DMS153 treated with DMSO at 0.1 percent for 48 hours (cell line): ENCODE data around the gene CALR3.
"Not testable (repeated sequence)": the region's sequence is repeated elsewhere in the genome, so short reads cannot be mapped to it uniquely, and the experiment has no call there.

Experiments used
- DNase-seq: peaks from one replicate; lab custom pipeline; 2025; ENCODE audit not compliant: unreplicated experiment; lab: John Stamatoyannopoulos, UW

CALR3 gene

GRCh38 chr19:16524991-16525734 is 29.2 kb upstream of the CALR3 start:
- DNase-seq: no peak

GRCh38 chr19:16522559-16523377 is 26.8 kb upstream of the CALR3 start:
- no peak for DNase-seq

GRCh38 chr19:16521715-16522289 is 25.8 kb upstream of the CALR3 start:
- no peak for DNase-seq

GRCh38 chr19:16520986-16521624 is 25.1 kb upstream of the CALR3 start:
- no peak for DNase-seq

GRCh38 chr19:16520074-16520973 is 24.4 kb upstream of the CALR3 start:
- no peak for DNase-seq

- DNase-seq: no peak
Observed at GRCh38 chr19:16519230-16519687, 23.3 kb upstream of the CALR3 start.

- DNase-seq: no peak
Observed at GRCh38 chr19:16518483-16519229, 22.7 kb upstream of the CALR3 start.

- no peak for DNase-seq
Observed at GRCh38 chr19:16518061-16518460, 22.1 kb upstream of the CALR3 start.

- DNase-seq: no peak
Observed at GRCh38 chr19:16516923-16517610, 21.1 kb upstream of the CALR3 start.

- DNase-seq: no peak
Observed at GRCh38 chr19:16516381-16516780, 20.4 kb upstream of the CALR3 start.

- DNase-seq: no peak
Observed at GRCh38 chr19:16514383-16515019, 18.5 kb upstream of the CALR3 start.

- DNase-seq: not testable (repeated sequence)
Observed at GRCh38 chr19:16512611-16513010, 16.6 kb upstream of the CALR3 start.

- DNase-seq: no peak
Observed at GRCh38 chr19:16509141-16510061, 13.4 kb upstream of the CALR3 start.

- DNase-seq: no peak
Observed at GRCh38 chr19:16508546-16508945, 12.6 kb upstream of the CALR3 start.

GRCh38 chr19:16506961-16507360 is 11.0 kb upstream of the CALR3 start:
- no peak for DNase-seq

GRCh38 chr19:16506161-16506560 is 10.2 kb upstream of the CALR3 start:
- DNase-seq: not testable (repeated sequence)

- no peak for DNase-seq
Observed at GRCh38 chr19:16504271-16504670, 8.3 kb upstream of the CALR3 start.

- no peak for DNase-seq
Observed at GRCh38 chr19:16497837-16498236, 1.9 kb upstream of the CALR3 start.
